Measurements from ENCODE around the gene TAS2R40. TPM values are rescaled to one million over a fixed set of nuclear protein-coding genes. Genes with fewer than 3 reads are reported as not detected.
"Not testable (repeated sequence)": the region's sequence is repeated elsewhere in the genome, so short reads cannot be mapped to it uniquely, and the experiment has no call there.

The TAS2R40 gene
- total RNA-seq, 1 donor from 2014 or later = not detected

GRCh38 chr7:143252006-143252405 lies 30.2 kb downstream of the TAS2R40 start:
- DNase-seq = no peak

- no peak for DNase-seq
These were observed 33.7 kb downstream of the TAS2R40 start for GRCh38 chr7:143255564-143255963.

GRCh38 chr7:143256325-143256724 lies 34.5 kb downstream of the TAS2R40 start:
- no peak for DNase-seq

- no peak for DNase-seq
These were observed 35.1 kb downstream of the TAS2R40 start for GRCh38 chr7:143256932-143257331.

GRCh38 chr7:143257501-143257900 lies 35.7 kb downstream of the TAS2R40 start:
- DNase-seq = peak; percentile 33

- DNase-seq = no peak
These were observed 37.0 kb downstream of the TAS2R40 start for GRCh38 chr7:143258831-143259230.

- DNase-seq = no peak
These were observed 37.9 kb downstream of the TAS2R40 start for GRCh38 chr7:143259765-143260164.

- DNase-seq = no peak
These were observed 40.1 kb downstream of the TAS2R40 start for GRCh38 chr7:143261901-143262300.

GRCh38 chr7:143263266-143264195 lies 41.7 kb downstream of the TAS2R40 start, which contains the start of gene GSTK1:
Gene GSTK1, plus strand, starts transcription at chr7:143263441. Its CDS starts 73 bp downstream, at chr7:143263514.
- DNase-seq = peak; percentile 77

- DNase-seq = not testable (repeated sequence)
These were observed 42.3 kb downstream of the TAS2R40 start for GRCh38 chr7:143264196-143264568.

GRCh38 chr7:143265017-143265693 lies 43.3 kb downstream of the TAS2R40 start:
- DNase-seq = no peak

GRCh38 chr7:143269251-143269650 lies 47.4 kb downstream of the TAS2R40 start:
- DNase-seq = no peak

- no peak for DNase-seq
These were observed 49.4 kb downstream of the TAS2R40 start for GRCh38 chr7:143271240-143271639.

Other genes starting within 250 kb of the TAS2R40 start
- not detected in 2 replicates for gene OR9A2, start 194.9 kb upstream of the TAS2R40 start, total RNA-seq
- not detected in 2 replicates for gene OR6V1, start 169.7 kb upstream of the TAS2R40 start, total RNA-seq
- gene PIP, start 90.0 kb upstream of the TAS2R40 start, total RNA-seq = not detected in 2 replicates
- not detected in 2 replicates for gene TAS2R39, start 38.6 kb upstream of the TAS2R40 start, total RNA-seq
- gene GSTK1, start 41.4 kb downstream of the TAS2R40 start, total RNA-seq = 110 and 112 TPM in 2 replicates
- 0.14 and 0.17 TPM in 2 replicates for gene TMEM139, start 62.9 kb downstream of the TAS2R40 start, total RNA-seq
- 12.8 and 30.2 TPM in 2 replicates for gene CASP2, start 66.3 kb downstream of the TAS2R40 start, total RNA-seq
- not detected in 2 replicates for gene CLCN1, start 94.1 kb downstream of the TAS2R40 start, total RNA-seq
- 0.23 and 0.51 TPM in 2 replicates for gene FAM131B, start 140.7 kb downstream of the TAS2R40 start, total RNA-seq
- 26.2 and 57.2 TPM in 2 replicates for gene ZYX, start 159.3 kb downstream of the TAS2R40 start, total RNA-seq
- gene EPHA1, start 186.8 kb downstream of the TAS2R40 start, total RNA-seq = 0.09 TPM in 1 of 2 replicates, not detected in the other
- not detected in 2 replicates for gene TAS2R60, start 221.4 kb downstream of the TAS2R40 start, total RNA-seq

Measured in dermis blood vessel endothelial cell (primary cell).